NCI-H2171 (cell line): ENCODE results near the gene MTMR12.
"Not testable (repeated sequence)": the region's sequence is repeated elsewhere in the genome, so short reads cannot be mapped to it uniquely, and the experiment has no call there.

Experiments
- DNase-seq: peaks from one replicate; lab custom pipeline; 2025; lab: John Stamatoyannopoulos, UW

MTMR12 gene

GRCh38 chr5:32232441-32233219, 80.1 kb downstream of the MTMR12 start:
- DNase-seq = peak; percentile 60

GRCh38 chr5:32231929-32232328, 80.8 kb downstream of the MTMR12 start:
- DNase-seq = no peak

GRCh38 chr5:32231241-32231640, 81.5 kb downstream of the MTMR12 start:
- no peak for DNase-seq

DNA sequence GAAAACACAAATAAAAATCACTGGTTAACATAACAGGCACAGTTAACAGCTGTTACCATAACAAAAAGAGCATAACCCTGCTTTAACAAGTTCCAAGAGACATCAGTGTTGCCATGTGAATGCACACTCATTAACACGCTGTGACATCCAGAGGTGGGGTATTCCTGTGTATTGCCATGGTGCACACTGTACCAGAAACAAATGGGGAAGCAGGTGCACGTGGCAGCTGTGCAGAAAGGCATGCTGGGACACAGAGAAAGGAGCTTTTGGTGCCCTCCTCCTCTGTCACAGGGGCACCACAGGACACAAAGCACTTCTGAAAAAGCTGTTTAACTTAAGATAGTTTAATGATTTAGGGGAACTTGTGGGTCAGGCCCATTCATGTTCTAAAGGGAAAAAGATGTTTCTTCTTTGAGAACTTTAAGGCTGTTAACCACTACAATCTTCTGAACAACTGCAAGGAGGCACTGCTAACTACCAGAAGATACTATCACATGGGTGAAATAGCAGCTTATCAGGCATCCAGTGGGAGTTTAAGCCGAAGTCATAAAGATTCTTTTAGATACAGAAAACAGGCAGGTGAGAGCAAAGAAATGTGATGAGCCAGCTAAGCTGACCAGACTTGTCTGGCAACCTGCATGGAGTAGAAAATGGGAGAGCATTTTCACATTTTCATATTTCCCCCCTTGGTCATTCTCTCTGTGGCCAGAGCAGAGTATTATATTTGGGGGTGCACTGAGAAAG, 82.2 kb downstream of the MTMR12 start:
- DNase-seq = no peak

DNA sequence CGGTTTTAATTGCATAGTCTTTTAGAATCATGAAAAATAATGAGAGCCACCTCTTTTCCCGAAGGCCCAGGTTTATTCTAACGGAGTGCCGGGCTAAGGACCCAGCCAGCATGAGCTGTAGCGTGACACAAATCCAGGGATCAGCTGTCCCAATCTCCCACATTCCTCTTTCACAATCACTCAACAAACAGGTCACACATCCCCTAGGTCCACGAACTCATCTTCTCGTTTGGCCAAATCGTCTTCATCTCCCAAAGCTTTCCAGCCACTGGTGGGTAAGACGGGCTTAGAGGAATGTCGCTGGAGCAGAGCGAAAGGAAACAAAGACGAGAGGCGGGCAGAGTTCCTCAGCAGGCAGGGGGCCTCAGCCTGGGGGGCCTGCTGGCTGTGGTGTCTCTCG, 83.2 kb downstream of the MTMR12 start:
- no peak for DNase-seq

- DNase-seq = no peak
Observed at GRCh38 chr5:32228816-32229215, 83.9 kb downstream of the MTMR12 start.

DNA sequence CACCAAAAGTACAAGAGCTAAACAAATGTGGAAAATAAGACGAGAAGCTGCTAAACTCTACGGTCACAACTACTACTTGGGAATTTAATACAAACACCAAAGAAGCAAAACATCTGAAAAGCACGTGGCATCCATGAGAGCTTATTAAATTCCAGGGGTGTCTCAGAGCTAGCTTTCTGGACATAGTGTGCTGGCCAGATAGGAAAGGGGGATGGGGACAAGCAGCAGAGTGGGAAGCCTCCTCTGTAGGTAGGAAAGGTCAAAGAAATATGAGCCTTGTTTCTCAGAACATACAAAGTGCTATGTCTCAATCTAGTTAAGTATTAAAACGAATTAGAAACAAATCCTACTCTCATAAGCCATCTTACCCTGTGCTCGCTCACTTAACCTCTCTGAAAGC, 87.3 kb downstream of the MTMR12 start:
- DNase-seq = no peak

GRCh38 chr5:32223972-32224609, 88.6 kb downstream of the MTMR12 start:
- no peak for DNase-seq

DNA sequence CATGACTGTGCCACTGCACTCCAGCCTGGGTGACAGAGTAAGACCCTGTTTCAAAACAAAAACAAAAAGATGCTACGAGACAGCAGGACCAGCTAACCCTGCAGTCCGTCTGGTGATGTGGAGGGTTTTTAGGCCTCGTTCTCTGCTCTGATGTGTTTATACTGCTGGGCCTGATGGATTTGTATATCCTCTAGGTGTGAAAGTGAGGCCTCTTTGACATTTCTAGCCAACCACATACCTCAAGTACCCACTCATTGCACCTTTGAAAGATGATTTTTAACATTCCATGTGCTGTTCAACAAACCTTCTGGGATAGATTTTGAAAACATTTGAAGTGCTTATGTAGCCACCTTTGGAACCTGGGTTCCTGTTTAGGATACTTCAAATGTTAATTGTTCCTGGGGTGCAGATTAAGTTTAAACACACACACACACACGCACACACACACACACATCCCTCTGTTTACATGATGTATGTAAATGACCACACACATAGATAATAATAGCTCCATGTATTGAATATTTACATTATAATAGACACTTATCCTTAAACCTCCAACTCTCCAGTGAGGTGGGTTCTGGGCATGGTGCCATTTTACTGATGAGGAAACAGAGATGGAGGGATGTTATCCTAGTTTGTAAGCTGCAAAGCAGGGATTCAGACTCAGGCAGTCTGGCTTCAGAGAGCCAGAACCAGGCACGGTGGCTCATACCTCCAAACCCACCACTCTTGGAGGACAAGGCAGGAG, 89.8 kb downstream of the MTMR12 start:
- no peak for DNase-seq

DNA sequence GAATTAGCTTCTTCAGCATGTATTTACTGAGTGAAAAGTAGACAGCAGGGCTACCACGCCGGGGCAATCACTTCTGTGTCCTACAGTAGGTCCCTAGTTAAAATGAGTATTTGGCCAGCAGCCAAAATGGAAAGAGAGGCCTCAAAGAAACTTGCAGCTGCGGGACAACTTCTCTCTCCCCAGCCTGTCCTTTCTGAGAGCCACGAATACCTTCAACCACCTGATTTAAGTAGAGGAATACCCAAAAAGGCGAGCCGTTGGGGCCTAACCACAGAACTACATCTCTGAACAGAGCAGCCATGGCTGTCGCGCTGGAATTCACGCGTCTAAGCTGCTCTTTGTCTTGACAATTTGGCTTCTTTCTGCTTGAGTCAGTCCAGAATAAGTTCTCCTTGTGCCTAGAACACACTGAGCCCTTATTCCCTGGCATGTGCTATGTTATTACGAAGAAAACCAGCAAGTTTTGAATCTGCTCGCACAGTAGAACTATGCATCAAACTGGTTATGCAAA, 94.8 kb downstream of the MTMR12 start:
- DNase-seq = peak; percentile 23

- DNase-seq = not testable (repeated sequence)
Observed at GRCh38 chr5:32214344-32214743, 98.4 kb downstream of the MTMR12 start.

DNA sequence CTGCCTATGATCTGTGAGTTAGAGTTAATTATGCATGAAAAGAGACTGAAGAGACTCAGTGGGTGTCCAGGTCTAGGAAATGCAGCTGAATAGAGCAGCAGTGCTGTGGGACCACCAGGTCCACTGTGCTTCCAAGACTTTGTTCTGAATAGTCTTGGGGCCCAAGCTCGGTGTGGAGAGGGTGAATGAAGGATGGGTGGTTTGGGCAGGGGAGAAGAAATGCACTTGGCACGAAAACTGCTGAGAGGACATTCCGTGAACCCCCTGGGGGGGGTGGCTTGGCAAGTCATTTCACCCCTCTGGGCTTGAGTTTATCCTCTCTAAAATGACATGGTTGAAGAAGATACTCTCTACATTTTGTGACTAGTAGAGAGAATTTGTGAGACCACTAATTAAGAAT, 102.6 kb downstream of the MTMR12 start:
- no peak for DNase-seq

GRCh38 chr5:32208837-32209236, 103.9 kb downstream of the MTMR12 start:
- DNase-seq = not testable (repeated sequence)

GRCh38 chr5:32207355-32207634, 105.4 kb downstream of the MTMR12 start:
- no peak for DNase-seq

- DNase-seq = no peak
Observed at GRCh38 chr5:32206509-32207354, 106.0 kb downstream of the MTMR12 start.

DNA sequence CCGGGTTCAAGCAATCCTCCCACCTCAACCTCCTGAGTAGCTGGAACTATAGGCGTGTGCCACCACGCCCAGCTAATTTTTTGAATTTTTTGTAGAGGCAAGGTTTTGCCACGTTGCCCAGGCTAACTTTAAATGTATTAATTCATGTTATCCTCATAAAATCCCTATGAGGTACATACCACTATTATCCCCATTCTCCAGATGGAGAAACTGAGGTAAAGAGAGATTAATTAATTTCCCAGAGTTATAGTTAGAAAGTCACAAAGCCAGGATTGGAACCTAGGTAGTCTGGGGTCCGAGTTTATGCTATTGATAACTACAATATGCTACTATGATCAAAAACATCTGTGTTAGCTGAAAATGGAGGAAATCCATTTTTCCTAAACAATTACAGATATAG, 106.7 kb downstream of the MTMR12 start:
- DNase-seq = no peak

DNA sequence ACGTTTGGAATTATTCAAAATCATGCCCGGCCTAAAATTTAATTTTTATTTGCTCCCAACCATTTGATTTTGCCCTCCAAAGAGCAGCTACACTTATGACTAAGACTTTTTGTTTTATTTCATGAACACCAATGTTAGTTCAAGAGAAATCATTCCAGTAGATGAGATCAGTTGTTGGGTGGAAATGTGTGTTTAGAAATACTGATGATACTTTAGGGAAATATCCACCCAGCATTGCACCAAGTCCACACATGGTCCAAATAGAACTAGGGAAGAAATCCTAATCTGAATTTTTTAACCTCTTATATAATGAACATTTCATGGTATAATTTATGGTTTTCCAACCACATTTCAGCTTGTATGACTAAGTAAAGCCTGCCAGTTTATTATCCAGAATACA, 110.3 kb downstream of the MTMR12 start:
- no peak for DNase-seq

DNA sequence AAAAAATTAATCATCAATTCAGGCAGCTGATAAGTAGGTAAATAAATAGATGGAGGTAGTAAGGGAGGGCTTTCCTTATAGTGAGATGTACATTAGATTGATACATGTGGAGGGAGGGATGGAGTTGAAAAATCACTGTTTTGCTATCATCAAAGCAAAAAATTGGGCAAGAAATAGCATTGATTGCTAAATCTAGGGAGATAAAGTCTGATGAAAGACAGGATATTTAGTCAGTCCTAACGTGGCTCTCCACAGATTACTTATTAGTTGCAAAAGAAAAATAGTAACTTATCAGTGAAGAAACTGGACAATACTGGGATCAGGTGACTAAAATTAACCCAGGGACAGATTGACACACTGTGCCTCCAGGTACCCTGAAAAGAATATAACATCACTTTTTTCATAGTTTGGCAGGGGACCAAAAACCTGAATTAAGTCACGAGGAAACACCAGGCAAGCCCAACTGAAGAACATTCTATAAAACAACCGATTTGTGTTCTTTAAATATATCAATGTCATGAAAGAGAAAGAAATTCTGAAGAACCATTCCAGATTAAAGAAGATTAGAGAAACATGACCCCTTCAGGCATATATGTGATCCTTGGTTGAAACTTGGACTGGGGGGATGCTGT, 111.5 kb downstream of the MTMR12 start:
- no peak for DNase-seq

DNA sequence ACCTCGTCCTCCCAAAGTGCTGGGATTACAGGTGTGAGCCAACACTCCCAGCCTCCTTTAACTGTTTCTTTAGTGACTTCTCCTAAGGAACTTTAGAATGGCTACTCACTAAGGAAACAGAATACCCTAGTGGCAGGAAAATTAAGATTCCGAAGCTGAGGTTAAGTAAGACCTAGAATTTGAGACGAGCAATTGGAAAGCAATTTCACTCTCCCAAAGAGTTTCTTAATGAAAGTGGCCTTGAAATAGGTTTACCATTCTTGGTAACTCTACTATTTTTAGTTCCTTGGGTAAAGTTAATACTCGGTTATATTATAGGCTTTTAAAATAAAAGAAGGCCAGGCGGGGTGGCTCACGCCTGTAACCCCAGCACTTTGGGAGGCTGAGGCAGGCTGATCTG, 115.7 kb downstream of the MTMR12 start:
- no peak for DNase-seq

- no peak for DNase-seq
Observed at GRCh38 chr5:32195265-32195664, 117.5 kb downstream of the MTMR12 start.

DNA sequence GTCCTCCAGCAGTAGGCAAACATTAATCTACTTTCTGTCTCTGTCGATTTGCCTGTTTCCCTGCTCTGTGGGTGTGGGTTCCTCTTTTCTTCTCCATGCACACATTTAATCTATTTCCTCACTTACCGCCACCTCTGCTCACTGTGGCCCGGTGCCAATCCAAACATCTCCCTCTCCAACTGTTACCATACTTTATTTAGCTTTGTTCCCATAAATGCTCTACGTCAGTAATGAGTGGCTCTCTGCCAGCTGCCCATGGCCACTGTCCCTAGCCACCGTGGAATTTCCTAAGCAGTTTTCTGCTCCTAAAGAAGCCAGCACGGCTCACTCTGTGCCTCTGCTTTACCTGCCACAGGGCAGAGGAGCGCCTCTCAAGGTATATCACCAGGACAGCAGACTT, 119.1 kb downstream of the MTMR12 start:
- DNase-seq = peak; percentile 67
